ENCODE measurements around the gene ZMAT3. TPM values are rescaled to one million over a fixed set of nuclear protein-coding genes. Genes with fewer than 3 reads are reported as not detected.
A peak's percentile ranks its signal among the peaks of the same experiment; 100 is the strongest.

ZMAT3 gene
- total RNA-seq, 1 donor from 2014 or later = 80.7 TPM

DNA sequence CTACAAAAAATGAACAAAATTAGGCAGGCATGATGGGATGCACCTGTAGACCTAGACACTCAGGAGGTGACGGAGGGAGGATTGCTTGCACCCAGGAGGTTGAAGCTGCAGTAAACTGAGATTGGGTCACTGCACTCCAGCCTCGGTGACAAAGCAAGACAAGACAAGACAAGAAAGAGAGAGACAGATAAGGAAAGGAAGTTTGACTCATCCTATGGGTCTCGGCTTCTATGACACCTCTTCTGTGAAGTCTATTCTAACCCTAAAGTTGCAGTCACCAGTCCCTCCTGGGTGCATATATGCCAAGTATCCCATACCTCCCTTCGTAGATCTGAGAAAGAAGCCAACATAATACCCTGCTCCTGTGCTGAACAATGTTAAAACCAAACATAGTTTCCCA is 7.9 kb upstream of the ZMAT3 start:
- H3K4me3 Mint-ChIP-seq (ENCODE audit: unreplicated experiment) = no peak overlapping the region
- no peaks in the 10 kb centered on the region for H3K36me3 Mint-ChIP-seq (ENCODE audit: low read depth)
- no peaks in the 10 kb centered on the region for H3K27me3 Mint-ChIP-seq (ENCODE audit: low read depth)
- no peaks in the 10 kb centered on the region for H3K4me1 Mint-ChIP-seq (ENCODE audit: low read depth)
- no peak for DNase-seq (ENCODE audit: low spot score)
- H3K9me3 Mint-ChIP-seq (ENCODE audit: low read depth) = no peaks in the 10 kb centered on the region
- TF ChIP-seq CTCF (IDR thresholded peaks at IDR 0.05) = no peak
- H3K27ac Mint-ChIP-seq (ENCODE audit: unreplicated experiment) = no peak overlapping the region

GRCh38 chr3:179076243-179077027 is 4.8 kb upstream of the ZMAT3 start:
- DNase-seq (ENCODE audit: low spot score) = no peak
- Mint-ChIP-seq H3K27me3 (ENCODE audit: low read depth) (no peaks in the 10 kb centered on the region), H3K4me3 (ENCODE audit: unreplicated experiment) (no peak overlapping the region), H3K9me3 (ENCODE audit: low read depth) (no peaks in the 10 kb centered on the region), H3K4me1 (ENCODE audit: low read depth) (peaks cover 5% of the 10 kb centered on the region), H3K36me3 (ENCODE audit: low read depth) (no peaks in the 10 kb centered on the region), H3K27ac (ENCODE audit: unreplicated experiment) (no peak overlapping the region)
- no peak for TF ChIP-seq CTCF (IDR thresholded peaks at IDR 0.05)

DNA sequence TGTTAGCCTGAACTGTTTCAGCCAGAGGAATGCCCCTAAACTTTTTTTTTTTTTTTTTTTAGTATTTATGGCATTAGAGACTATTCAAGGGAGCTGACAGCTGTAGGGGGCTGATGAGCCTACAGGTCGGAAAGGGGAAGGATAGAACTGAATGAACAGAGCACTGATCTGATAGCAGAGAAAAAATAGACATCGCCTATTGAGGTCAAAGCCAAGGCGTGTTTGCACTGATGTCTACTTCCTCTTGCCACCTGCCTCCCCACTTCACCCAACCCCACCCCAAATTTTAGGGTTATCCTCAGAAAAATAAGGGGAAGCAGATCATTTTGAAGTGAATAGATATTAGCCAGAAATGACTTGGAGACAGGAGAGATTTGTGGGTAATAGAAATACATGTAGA is 3.0 kb upstream of the ZMAT3 start:
- H3K27ac Mint-ChIP-seq (ENCODE audit: unreplicated experiment) = no peak overlapping the region
- H3K27me3 Mint-ChIP-seq (ENCODE audit: low read depth) = no peaks in the 10 kb centered on the region
- no peaks in the 10 kb centered on the region for H3K9me3 Mint-ChIP-seq (ENCODE audit: low read depth)
- no peak for DNase-seq (ENCODE audit: low spot score)
- no peaks in the 10 kb centered on the region for H3K36me3 Mint-ChIP-seq (ENCODE audit: low read depth)
- TF ChIP-seq CTCF (IDR thresholded peaks at IDR 0.05) = no peak
- no peak overlapping the region for H3K4me3 Mint-ChIP-seq (ENCODE audit: unreplicated experiment)
- H3K4me1 Mint-ChIP-seq (ENCODE audit: low read depth) = peaks cover 11% of the 10 kb centered on the region

DNA sequence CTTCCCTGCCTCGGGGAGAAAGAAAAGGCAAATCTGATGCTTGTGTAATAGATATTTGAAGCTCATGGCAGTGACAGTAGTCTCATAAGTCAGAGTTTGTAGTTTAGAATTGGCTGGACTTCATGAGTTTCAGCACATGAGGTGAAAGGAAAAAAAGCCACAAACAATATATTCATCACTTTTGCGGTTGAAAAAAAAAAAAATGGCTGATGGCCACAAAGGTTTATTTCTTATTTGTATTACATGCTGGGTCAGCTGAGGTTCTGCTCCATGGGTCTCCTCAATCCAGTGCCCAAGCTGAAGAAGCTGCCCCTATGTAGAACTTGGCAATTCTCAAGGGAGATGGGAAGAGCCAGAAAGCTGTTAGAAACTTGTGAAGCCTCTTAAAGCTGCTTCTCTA is 2.2 kb upstream of the ZMAT3 start:
- no peak for TF ChIP-seq CTCF (IDR thresholded peaks at IDR 0.05)
- Mint-ChIP-seq H3K9me3 (ENCODE audit: low read depth) (no peaks in the 10 kb centered on the region), H3K27ac (ENCODE audit: unreplicated experiment) (no peak overlapping the region), H3K27me3 (ENCODE audit: low read depth) (no peaks in the 10 kb centered on the region), H3K36me3 (ENCODE audit: low read depth) (no peaks in the 10 kb centered on the region), H3K4me1 (ENCODE audit: low read depth) (peaks cover 19% of the 10 kb centered on the region), H3K4me3 (ENCODE audit: unreplicated experiment) (no peak overlapping the region)
- DNase-seq (ENCODE audit: low spot score) = no peak

GRCh38 chr3:179072100-179072438 is 460 bp upstream of the ZMAT3 start:
- TF ChIP-seq CTCF (IDR thresholded peaks at IDR 0.05) = no peak
- peak overlapping the region; percentile 83 for H3K27ac Mint-ChIP-seq (ENCODE audit: unreplicated experiment)

More at GRCh38 chr3:179072100-179072438, 460 bp upstream of the ZMAT3 start:
- no peaks in the 10 kb centered on the region for H3K27me3 Mint-ChIP-seq (ENCODE audit: low read depth)
- peaks cover 7% of the 10 kb centered on the region for H3K36me3 Mint-ChIP-seq (ENCODE audit: low read depth)
- no peak for DNase-seq (ENCODE audit: low spot score)
- peak overlapping the region; percentile 99 for H3K4me3 Mint-ChIP-seq (ENCODE audit: unreplicated experiment)
- peaks cover 34% of the 10 kb centered on the region for H3K4me1 Mint-ChIP-seq (ENCODE audit: low read depth)
- no peaks in the 10 kb centered on the region for H3K9me3 Mint-ChIP-seq (ENCODE audit: low read depth)

Measured in chondrocyte (in vitro differentiated cells).